Medulla oblongata (tissue), 1 donor: ENCODE measurements around the gene SYVN1.
"Not testable (repeated sequence)": the region's sequence is repeated elsewhere in the genome, so short reads cannot be mapped to it uniquely, and the experiment has no call there.

Experiments
- DNase-seq: peaks from one replicate; pipeline ENCODE4 v3.0.0-alpha.2; 2015; ENCODE audit errors: extremely low spot score

SYVN1 gene

DNA sequence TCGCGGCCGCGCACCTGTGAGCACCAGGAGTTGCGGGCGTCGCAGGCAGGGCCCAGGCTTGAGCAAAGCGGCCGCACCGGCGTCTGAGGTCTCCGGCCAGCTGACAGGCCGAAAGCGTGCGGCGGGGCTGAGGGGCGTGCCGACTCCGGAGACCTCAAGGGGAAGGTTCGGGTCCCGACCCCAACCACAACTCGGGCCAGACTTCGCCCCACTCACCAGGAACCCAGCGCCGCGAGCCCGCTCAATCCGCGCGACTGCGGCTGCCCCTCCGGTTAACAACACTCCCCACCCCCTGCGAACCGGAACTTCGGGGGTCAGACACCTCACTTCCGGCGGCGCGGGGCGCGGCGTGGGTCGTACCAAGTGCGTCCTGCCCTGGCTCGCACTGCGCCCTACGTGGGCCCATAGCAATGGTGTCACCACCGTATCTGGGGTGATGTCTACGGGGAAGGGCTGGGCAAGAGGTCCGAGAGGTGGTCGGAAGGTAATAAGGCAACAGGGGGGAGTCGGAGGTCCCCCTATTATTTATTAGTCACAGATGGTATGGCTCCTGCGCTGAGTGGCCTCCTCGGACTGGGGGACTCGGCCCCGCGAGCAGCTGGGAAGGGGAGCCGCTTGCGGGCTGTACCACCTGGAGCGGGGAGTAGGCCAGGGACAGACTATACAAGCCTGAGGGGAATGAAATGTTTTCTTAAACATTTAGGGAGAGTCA is at the start of gene SYVN1:
TSS of gene SYVN1 (minus strand) at position 280 of the 712 bp plus-strand sequence. CDS start 918 bp downstream, outside the sequence.
- peak; percentile 95 for DNase-seq

DNA sequence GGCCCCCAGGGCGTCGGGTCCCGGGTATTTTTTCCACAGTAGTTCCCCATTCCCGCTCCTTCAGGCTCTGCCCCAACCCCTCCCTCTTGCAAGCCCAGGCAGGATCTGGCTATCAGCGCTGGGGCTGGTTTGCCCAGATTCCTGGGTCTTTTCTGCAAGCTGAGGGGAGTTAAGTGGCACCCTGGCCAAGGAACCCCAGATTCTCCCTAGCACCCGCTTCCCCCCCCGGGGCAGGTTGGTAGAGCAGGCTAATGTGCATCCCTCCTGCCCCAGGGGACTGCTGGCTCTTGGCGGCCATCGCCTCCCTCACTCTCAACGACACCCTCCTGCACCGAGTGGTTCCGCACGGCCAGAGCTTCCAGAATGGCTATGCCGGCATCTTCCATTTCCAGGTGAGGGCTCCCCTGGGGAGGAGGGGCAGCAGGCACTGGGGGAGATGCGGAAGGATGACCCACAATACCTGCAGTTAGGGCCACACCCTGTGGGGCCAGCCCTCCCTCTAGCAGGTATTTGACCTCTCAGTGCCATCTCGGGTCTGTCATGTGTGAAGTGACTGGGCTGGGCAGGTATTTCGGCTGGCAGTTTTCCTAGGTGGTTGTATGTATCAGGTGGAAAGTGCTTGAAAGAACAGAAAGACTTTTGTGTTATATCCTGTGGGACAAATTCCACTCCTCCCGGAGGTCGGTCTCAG is 49.0 kb upstream of the SYVN1 start:
- DNase-seq, result no peak

DNA sequence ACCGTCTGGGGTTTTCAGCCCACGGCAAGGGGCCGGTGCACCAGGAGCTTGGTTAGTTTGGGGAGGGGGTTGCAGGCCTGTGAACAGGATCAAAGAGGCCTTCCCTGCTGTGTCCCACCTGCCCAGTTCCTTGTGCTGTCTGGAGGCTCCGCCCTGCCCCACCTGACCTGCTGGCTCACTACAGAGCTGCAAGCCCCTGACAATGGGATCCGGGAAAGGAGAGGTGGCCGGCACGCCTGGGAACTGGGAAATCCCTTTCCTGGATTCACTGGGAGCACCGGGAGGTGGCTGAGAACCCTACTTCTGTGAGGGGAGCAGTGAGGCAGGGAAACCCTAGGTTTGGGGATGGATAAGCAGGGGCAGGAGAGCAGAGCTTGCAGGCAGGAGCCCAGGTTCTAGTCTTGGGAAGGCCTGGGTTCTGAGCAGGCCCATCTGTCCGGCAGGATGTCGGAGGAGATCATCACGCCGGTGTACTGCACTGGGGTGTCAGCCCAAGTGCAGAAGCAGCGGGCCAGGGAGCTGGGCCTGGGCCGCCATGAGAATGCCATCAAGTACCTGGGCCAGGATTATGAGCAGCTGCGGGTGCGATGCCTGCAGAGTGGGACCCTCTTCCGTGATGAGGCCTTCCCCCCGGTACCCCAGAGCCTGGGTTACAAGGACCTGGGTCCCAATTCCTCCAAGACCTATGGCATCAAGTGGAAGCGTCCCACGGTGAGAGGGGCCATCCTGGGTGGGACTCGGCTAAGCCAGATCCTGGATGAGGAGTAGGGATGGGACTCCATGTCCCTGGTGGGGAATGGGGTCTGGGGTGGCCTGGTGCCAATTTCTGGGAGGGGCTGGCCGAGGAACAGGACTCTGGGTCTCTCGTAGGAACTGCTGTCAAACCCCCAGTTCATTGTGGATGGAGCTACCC is 48.2 kb upstream of the SYVN1 start:
- DNase-seq, result no peak

DNA sequence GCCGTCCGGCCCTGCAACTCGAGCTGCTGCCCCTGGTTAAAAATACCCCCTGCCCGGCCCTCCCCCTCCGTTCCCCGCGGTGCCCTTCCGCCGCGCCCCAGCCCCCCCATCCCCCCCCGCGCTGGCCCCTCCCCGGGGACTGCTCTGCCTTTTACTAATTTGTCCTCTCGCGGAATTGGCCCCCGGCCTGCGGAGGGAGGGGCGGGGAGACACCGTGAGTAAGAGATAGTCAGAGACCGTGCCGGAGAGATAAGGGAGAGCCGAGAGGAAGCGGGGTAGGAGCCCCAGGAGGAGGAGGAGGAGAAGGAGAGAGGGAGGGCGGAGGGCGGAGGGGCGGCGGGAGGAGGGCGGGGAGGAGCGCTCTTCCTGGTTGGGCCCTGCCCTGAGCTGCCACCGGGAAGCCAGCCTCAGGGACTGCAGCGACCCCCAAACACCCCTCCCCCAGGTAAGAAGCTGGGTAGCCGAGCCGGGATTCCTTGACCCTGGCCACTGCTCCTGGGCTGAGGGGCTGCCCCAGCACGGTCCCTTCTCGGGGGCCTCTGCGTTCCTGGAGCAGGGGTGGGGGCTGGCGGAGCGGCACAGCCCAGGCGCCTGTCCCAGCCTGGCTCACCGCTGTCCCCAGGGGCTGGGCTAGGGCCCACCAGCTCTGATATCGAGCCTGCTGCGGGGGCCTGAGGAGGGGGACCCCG is 47.4 kb upstream of the SYVN1 start, which contains the start of gene CAPN1:
TSS of gene CAPN1 (plus strand) at position 360 of the 689 bp plus-strand sequence. CDS start 774 bp downstream, outside the sequence.
- peak; percentile 30 for DNase-seq

DNA sequence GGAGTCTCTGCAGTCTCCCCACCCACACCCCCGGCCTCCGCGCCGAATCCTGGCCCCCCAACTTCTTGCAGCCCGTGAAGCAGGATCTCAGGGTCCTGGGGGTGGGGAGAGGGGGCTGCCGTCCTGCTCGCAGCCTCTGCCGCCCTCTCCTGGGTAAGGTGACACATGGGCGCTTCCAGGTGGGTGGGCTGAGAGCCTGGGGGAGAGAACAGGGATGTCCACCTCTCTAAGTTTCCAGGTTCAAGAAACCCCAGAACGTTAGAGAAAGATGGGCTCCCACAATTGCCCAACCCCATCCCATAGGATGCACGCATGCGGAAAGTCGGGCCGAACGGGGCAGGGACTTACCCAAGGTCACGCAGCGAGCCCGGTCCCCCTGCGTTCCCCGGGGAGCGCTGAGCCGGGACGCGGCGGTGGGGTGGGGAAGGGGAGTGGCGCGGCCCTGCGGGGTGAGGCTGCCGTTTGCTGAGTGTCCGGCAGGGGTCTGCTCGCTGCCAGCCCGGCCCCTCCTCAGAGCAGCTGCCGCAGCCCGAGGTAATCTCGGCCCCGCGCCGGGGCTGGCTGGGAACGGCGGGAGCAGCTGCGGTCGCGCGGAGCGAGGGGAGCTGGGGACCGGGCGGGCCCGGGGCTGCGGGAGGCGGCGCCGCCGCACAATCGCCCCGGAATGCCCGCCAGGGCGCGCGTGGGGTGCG is 46.7 kb upstream of the SYVN1 start:
- DNase-seq, result no peak

DNA sequence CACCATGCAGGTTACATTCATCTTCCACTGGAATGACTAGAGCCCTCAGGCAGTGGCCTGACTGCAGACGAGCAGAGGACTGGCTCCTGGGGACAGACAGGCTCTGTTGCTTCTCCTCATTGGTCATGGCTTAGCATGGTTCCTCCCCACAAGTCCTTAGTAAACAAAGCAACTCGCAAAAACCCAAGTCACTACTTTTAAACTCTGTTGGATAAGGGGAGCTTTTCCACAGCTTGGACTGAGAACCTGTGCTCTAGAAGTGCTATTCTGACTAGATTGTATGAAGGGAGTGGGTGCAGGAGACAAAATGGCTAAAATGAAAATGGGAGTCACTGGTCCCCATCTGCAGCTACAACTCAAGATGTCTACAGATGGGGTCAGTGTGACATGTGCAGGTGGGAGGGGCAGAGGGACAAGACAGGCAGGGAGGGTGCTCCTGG is 40.3 kb upstream of the SYVN1 start:
- not testable (repeated sequence) for DNase-seq

DNA sequence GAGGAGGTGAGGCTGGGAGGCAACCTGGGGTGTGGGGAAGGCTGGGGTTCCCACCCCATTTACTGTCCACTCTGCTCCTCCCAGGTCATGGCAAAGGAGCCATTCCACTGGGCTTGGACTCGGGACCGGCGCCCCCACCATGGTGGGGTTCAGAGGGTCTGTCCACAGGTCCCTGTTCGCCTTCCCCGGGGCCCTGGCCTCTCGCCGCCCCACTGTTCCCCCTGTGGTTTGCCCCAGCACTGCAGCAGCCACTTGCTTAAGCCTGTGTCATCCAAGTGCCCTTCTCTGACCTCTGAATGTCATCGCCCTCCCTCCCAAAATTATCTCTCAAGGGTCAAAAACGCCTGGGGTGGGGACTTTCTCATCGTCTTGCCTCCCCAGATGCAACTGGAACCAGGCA is 38.3 kb upstream of the SYVN1 start:
- DNase-seq, result no peak

DNA sequence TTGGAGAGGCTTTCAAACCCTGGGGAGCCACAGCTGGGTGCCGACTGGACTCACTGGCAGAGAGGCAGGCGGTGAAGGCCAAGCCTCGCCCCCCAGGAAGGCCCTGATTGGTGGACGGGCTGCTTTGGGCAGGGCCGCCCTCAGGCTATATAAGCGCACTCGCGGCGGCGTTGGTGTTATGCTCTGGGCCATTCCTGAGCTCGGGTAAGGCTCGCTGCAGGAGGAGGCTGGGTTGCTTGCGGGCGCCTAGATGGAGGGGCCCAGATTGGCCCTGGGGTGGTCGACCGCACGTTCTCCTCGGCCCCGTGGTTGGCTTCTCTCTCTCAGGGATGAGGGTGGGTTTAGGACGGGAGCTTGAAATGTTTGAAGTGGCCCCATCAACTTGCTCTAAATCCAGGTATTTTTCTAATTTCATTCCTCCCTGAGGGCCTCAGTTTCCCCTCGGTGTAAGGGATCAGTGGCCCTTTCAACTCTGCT is 35.8 kb upstream of the SYVN1 start, which contains the start of gene SPDYC:
TSS of gene SPDYC (plus strand) at position 176 of the 477 bp plus-strand sequence. CDS start 1,125 bp downstream, outside the sequence.
- DNase-seq, result no peak

DNA sequence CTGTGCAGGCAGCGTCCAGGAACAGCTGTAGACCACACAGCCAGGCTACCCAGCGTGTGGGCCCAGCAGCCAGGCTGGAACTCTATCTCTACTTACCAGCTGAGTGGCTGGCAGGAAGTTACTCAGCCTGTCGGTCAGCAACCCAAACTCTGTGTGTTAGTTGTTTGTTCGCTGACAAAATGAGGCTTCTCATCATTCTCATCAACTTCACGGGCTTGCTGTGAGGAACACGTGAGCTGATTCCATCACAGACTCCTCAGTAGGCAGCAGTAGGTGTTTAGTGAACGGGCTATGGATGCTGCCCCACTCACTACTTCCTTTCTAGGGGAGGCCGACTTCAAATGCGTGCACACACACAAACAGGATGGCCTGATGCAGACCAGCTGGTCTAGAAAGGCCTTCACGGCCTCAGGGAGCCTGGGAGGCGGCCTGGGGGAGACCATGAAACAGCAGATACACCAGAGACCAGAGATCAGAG is 34.9 kb upstream of the SYVN1 start:
- no peak for DNase-seq

DNA sequence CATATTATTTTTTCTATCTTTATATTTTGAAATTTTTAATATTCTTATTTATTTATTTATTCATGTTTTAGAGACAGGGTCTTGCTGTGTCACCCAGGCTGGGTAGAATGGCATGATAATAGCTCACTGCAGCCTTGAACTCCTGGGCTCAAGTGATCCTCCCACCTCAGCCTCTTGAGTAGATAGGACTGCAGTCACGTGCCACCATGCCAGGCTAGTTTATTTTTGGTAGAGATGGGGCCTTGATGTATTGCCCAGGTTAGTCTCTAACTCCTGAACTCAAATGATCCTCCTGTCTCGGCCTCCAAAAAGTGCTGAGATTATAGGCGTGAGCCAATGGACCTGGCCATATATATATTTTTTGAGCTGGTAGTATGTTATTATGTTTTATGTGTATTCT is 33.3 kb upstream of the SYVN1 start:
- no peak for DNase-seq

DNA sequence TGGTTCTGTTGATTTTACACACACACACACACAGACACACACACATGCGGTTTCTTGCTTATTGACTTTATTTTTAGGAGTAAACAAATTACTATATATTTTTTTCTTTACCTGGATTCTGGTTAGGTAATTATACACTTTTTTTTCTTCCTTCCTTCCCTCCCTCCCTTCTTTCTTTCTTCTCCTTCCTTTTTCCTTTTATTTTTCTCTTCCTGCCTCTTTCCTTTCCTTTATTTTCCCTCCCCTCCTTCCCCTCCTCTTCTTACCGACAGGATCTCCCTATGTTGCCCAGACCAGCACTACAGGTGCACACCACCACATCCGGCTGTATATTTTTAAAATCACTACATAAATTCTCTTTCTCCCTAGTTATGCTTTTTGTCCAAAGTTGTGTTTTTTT is 32.6 kb upstream of the SYVN1 start:
- no peak for DNase-seq

DNA sequence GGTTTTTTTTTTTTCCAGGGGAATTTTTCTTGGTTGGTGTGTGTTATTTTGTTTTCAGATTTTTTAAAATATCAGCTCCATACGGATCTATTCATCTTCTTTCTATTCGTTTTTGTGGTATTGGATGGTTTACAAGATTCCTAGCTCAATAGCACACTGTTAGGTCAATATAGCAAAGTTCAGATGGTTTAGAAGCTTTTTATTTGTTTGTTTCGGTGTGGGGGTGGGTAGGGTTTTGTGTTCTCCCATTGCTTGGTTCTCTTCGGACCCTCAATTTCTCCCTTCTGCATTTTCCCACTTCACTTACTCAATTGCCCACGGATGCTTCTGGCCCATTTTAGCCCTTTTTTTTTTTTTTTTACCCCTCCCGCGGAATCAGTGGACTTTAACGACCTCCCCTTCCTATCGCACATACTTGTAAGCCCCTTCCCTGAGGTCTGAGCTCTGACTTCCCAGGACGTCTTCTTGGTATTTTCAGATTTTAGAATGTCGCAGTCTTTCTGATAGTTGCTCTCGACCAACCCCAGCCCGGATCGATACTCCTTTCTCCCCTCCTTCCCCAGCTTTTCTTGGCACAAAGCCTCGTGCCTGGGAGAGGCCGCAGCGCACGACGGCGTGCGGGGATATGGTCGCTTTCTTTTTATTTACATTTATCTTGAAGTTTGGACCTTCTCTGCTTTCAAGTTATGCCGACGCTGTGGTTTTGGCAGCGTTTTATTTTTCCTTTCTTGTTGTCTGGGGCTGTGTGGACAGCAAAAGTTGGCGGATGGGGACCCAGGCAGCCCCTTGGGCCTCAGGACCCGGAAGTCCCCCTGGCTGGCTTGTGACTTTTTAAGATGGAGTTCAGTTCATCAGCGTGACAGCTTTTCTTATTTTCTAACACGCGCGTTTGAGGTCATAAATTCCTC is 31.3 kb upstream of the SYVN1 start:
- no peak for DNase-seq

DNA sequence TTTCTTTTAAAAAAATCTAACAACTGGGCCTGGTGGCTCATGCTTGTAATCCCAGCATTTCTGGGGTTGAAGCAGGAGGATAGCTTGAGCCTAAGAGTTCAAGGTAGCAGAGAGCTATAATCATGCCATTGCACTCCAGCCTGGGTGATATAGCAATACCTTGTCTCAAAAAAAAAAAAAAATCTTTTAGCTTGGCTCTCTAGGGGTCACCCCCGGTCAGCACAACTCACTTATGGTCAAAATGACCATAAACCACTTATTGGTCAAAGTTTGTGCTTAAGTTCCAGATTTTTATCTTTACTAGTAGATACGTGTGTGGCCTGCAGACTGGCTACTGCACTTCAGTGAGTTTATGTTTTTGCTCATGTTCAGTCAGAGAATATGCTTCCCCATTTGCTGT is 29.4 kb upstream of the SYVN1 start:
- DNase-seq, result no peak

DNA sequence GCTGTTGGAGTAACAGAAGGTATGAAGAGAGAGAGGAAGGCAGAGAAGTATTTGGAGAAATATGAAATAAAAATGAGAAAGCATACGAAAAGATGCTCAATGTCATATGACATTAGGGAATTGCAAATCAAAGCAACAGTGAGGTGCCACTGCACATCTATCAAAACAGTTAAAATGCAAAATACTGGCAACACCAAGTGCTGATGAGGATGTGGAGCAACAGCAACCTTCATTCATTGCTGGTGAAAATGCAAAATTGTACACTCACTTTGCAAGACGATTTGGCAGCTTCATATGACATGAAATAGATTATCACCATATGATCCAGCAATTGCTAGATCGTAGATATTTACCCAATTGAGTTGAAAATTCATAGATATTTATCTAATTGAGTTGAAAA is 26.3 kb upstream of the SYVN1 start:
- DNase-seq, result no peak

DNA sequence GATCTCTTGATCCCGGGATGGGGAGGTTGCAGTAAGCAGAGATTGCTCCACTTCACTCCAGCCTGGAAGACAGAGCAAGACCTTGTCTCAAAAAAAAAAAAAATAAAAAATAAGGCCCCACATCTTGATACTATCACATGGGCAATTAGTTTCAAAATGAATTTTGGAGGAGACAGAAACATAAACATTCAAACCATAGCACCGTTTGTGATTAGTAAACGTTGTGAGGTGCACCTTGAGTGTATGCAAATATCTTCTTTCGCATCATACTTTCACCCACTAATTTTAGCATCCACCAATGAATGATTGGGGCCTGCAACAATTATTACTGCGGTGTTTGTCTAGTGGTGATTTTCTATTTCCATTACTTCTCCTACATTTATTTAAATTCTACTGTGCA is 24.7 kb upstream of the SYVN1 start:
- no peak for DNase-seq

DNA sequence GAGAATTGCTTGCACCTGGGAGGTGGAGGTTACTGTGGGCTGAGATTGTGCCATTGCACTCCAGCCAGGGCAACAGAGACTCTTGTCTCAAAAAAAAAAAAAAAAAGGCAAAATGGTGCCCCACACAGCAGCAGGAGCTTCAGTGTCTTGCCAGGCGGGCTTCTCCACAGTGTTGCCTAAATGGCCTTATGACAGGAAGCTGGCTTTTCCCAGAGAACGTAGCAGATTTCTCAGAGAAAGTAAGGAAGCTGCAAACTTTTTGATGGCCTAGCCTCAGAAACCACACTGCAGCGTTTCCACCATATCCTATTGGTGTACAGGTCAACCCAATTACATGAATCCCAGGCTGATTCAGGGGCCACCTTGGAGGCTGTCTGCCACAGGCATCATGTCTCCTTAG is 23.0 kb upstream of the SYVN1 start:
- DNase-seq, result no peak

DNA sequence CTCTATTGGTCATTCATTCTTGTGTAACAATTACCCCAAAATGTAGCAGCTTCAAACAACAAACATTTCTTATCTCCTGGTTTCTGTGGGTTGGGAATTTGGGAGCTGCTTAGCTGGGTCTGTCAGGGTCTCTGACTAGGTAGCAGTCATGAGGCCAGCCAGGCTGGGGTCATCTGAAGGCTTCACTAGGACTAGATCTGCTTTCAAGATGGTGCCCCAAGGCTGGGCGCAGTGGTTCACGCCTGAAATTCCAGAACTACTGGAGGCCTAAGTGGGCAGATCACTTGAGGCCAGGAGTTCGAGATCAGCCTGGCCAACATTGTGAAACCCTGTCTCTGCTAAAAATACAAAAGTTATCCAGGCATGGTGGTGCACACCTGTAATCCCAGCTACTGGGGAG is 22.6 kb upstream of the SYVN1 start:
- no peak for DNase-seq

DNA sequence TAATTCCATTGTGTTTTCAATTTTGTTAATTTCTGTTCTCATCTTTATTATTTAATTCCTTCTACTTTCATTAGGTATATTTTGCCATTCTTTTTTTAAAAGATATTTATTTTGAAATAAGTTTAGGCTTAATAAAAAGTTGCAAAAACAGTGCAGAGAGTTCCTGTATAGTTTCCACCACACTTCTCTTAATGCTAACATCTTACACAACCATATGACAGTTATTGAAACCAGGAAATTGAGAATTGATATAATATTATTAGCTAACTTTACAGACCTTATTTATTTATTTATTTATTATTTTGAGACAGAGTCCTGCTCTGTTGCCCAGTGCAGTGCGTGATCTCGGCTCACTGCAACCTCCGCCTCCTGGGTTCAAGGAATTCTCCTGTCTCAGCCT is 21.9 kb upstream of the SYVN1 start:
- no peak for DNase-seq

DNA sequence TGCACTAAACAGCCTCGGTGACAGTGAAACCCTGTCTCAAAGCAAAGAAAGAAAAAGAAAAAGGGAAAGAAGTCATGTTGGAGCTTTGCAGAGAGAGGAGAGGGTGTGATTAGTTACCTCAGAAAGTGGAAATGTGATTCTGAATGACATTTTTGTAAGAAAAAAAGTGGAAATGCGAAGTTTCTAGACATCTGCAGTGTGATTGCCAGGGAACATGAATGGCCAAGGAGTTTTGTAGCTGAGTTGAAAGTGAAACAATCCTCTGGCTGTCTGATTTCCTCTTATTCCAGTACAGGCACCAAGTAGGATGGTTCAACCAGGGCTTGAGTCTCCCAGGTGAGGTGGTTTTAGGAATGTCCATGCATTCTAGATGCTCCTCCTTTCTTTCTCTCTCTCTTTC is 17.8 kb upstream of the SYVN1 start:
- peak; percentile 50 for DNase-seq
